ENCODE measurements around the gene SOX18. TPM values are rescaled to one million over a fixed set of nuclear protein-coding genes. Genes with fewer than 3 reads are reported as not detected.

The SOX18 gene
- total and polyA plus RNA-seq, 2 of the 13 experiments (the other 11 are each of a cell fraction or from before 2014, with no cell fraction given), result 1.6 to 1.9 TPM

- TF ChIP-seq, protein P1, sequence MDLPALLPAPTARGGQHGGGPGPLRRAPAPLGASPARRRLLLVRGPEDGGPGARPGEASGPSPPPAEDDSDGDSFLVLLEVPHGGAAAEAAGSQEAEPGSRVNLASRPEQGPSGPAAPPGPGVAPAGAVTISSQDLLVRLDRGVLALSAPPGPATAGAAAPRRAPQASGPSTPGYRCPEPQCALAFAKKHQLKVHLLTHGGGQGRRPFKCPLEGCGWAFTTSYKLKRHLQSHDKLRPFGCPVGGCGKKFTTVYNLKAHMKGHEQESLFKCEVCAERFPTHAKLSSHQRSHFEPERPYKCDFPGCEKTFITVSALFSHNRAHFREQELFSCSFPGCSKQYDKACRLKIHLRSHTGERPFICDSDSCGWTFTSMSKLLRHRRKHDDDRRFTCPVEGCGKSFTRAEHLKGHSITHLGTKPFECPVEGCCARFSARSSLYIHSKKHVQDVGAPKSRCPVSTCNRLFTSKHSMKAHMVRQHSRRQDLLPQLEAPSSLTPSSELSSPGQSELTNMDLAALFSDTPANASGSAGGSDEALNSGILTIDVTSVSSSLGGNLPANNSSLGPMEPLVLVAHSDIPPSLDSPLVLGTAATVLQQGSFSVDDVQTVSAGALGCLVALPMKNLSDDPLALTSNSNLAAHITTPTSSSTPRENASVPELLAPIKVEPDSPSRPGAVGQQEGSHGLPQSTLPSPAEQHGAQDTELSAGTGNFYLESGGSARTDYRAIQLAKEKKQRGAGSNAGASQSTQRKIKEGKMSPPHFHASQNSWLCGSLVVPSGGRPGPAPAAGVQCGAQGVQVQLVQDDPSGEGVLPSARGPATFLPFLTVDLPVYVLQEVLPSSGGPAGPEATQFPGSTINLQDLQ (CRISPR knock-in tag; IDR thresholded peaks at IDR 0.05), result peak; percentile 91
- TF ChIP-seq SMARCC2 (IDR thresholded peaks at IDR 0.05), result no peak
- no peak for TF ChIP-seq ZNF879 (CRISPR knock-in tag; IDR thresholded peaks at IDR 0.05)
- no peak for TF ChIP-seq RFXANK (CRISPR knock-in tag; IDR thresholded peaks at IDR 0.05)
- TF ChIP-seq, protein P2, sequence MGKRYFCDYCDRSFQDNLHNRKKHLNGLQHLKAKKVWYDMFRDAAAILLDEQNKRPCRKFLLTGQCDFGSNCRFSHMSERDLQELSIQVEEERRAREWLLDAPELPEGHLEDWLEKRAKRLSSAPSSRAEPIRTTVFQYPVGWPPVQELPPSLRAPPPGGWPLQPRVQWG (CRISPR knock-in tag; IDR thresholded peaks at IDR 0.05; ENCODE audit: borderline replicate concordance, low read depth), result no peak
- no peak for TF ChIP-seq TEAD2 (CRISPR knock-in tag; IDR thresholded peaks at IDR 0.05)
- peak; percentile 99 for TF ChIP-seq MNT (IDR thresholded peaks at IDR 0.05)
- no peak for TF ChIP-seq SRSF9 (IDR thresholded peaks at IDR 0.05; ENCODE audit: borderline replicate concordance, insufficient read depth, low read depth, low read length, poor library complexity, severe bottlenecking)
- no peak; the same call in 1 of the 2 replicates for TF ChIP-seq HMG20A (CRISPR knock-in tag; IDR thresholded peaks at IDR 0.05; ENCODE audit: borderline replicate concordance)
- no peak for TF ChIP-seq XBP1 (CRISPR knock-in tag; IDR thresholded peaks at IDR 0.05)
- TF ChIP-seq REL (CRISPR knock-in tag; conservative IDR thresholded peaks at IDR 0.05), result no peak; the same call in 1 of the 2 replicates
- TF ChIP-seq, protein P3, sequence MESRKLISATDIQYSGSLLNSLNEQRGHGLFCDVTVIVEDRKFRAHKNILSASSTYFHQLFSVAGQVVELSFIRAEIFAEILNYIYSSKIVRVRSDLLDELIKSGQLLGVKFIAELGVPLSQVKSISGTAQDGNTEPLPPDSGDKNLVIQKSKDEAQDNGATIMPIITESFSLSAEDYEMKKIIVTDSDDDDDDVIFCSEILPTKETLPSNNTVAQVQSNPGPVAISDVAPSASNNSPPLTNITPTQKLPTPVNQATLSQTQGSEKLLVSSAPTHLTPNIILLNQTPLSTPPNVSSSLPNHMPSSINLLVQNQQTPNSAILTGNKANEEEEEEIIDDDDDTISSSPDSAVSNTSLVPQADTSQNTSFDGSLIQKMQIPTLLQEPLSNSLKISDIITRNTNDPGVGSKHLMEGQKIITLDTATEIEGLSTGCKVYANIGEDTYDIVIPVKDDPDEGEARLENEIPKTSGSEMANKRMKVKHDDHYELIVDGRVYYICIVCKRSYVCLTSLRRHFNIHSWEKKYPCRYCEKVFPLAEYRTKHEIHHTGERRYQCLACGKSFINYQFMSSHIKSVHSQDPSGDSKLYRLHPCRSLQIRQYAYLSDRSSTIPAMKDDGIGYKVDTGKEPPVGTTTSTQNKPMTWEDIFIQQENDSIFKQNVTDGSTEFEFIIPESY (CRISPR knock-in tag; IDR thresholded peaks at IDR 0.05), result 0 out of 2 replicates have a peak, but pooled peaks have one; percentile 1
- TF ChIP-seq ZNF772 (CRISPR knock-in tag; IDR thresholded peaks at IDR 0.05), result no peak
- no peak for TF ChIP-seq ZNF382 (CRISPR knock-in tag; IDR thresholded peaks at IDR 0.05; ENCODE audit: borderline replicate concordance)
- no peak; the same call in 1 of the 2 replicates for TF ChIP-seq BCL6 (CRISPR knock-in tag; IDR thresholded peaks at IDR 0.05)
- no peak for TF ChIP-seq ZFP1 (CRISPR knock-in tag; IDR thresholded peaks at IDR 0.05)
- TF ChIP-seq RARA (CRISPR knock-in tag; IDR thresholded peaks at IDR 0.05), result peak; percentile 61
- peak; percentile 96; the same call in 1 of the 2 replicates for TF ChIP-seq AKAP8 (CRISPR knock-in tag; IDR thresholded peaks at IDR 0.05)
- no peak for TF ChIP-seq SP140L (CRISPR knock-in tag; IDR thresholded peaks at IDR 0.05; ENCODE audit: borderline replicate concordance)
- TF ChIP-seq IRX3 (CRISPR knock-in tag; IDR thresholded peaks at IDR 0.05; ENCODE audit: borderline replicate concordance, low read depth), result no peak
- TF ChIP-seq ZNF644 (CRISPR knock-in tag; IDR thresholded peaks at IDR 0.05; ENCODE audit: low read depth), result no peak
- TF ChIP-seq MTF1 (CRISPR knock-in tag; IDR thresholded peaks at IDR 0.05), result no peak
- TF ChIP-seq HNF4A (CRISPR knock-in tag; IDR thresholded peaks at IDR 0.05), result peak; percentile 83
- no peak for TF ChIP-seq ZNF839 (CRISPR knock-in tag; IDR thresholded peaks at IDR 0.05; ENCODE audit: borderline replicate concordance)
- TF ChIP-seq ZFP37 (CRISPR knock-in tag; IDR thresholded peaks at IDR 0.05; ENCODE audit: borderline replicate concordance), result peak; percentile 72; the same call in 1 of the 2 replicates
- TF ChIP-seq ZNF33B (CRISPR knock-in tag; IDR thresholded peaks at IDR 0.05), result peak; percentile 0; the same call in 1 of the 2 replicates
These were observed 9.0 kb downstream of the SOX18 start (continued) for GRCh38 chr20:64040231-64041039.

All from HepG2 (cell line).